Ectodermal cell (in vitro differentiated cells): ENCODE data around the gene ZNHIT1.
"Not testable (repeated sequence)": the region's sequence is repeated elsewhere in the genome, so short reads cannot be mapped to it uniquely, and the experiment has no call there.

Experiments used
- H3K27ac ChIP-seq: 2 replicates; pipeline ENCODE4 v1.7.0; 2013; ENCODE audit warnings: mild to moderate bottlenecking, low read depth, low read length; ENCODE audit not compliant: insufficient read depth, poor library complexity, severe bottlenecking
- H3K27me3 ChIP-seq: 2 replicates; pipeline ENCODE4 v1.7.0; 2013; ENCODE audit warnings: mild to moderate bottlenecking, low read length; ENCODE audit not compliant: insufficient read depth, control insufficient read depth, poor library complexity, severe bottlenecking
- H3K36me3 ChIP-seq: one replicate; pipeline ENCODE4 v1.7.0; 2013; ENCODE audit warnings: low read length; ENCODE audit not compliant: control insufficient read depth, insufficient read depth
- H3K4me1 ChIP-seq: one replicate; pipeline ENCODE4 v1.7.0; 2013; ENCODE audit warnings: low read length; ENCODE audit not compliant: control insufficient read depth, insufficient read depth
- H3K4me3 ChIP-seq: 2 replicates; pipeline ENCODE4 v1.7.0; 2013; ENCODE audit warnings: low read depth, low read length, control low read depth; ENCODE audit not compliant: insufficient read depth
- H3K9me3 ChIP-seq: 2 replicates; pipeline ENCODE4 v1.7.0; 2013; ENCODE audit warnings: mild to moderate bottlenecking, low read length, moderate library complexity; ENCODE audit not compliant: control insufficient read depth
- WGBS, 2 experiments: methylation state at CpG; one replicate each; pipeline ENCODE4 v1.1.7; 2013; ENCODE audit warnings: missing lambda C conversion rate in 2 of 2; 5-methylcytosine and 5-hydroxymethylcytosine counted together

ZNHIT1 gene

DNA sequence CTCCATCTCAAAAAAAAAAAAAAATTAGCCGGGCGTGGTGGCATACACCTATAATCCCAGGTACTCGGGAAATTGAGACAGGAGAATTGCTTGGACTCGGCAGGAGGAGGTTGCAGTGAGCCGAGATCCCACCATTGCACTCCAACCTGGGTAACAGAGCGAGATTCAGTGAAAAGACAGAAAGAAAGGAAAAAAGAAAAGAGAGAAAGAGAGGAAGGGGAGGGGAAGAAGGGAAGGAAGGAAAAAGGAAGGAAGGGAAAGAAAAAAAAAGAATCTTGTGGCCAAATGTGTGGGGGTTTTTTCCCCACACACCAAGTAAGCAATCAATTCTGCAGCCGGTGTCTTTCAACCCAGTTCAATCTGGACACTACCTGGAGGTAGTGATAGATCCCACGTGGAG, 28.9 kb upstream of the ZNHIT1 start:
- H3K9me3 ChIP-seq, result no peaks in the 10 kb centered on the region
- no peaks in the 10 kb centered on the region for H3K27me3 ChIP-seq
- no peaks in the 10 kb centered on the region for H3K36me3 ChIP-seq
- no peaks in the 10 kb centered on the region for H3K4me1 ChIP-seq
- no peak overlapping the region for H3K27ac ChIP-seq
- 84 to 88% methylated on average over 8 of the region's 8 CpGs for WGBS, 2 experiments
- no peak overlapping the region for H3K4me3 ChIP-seq

DNA sequence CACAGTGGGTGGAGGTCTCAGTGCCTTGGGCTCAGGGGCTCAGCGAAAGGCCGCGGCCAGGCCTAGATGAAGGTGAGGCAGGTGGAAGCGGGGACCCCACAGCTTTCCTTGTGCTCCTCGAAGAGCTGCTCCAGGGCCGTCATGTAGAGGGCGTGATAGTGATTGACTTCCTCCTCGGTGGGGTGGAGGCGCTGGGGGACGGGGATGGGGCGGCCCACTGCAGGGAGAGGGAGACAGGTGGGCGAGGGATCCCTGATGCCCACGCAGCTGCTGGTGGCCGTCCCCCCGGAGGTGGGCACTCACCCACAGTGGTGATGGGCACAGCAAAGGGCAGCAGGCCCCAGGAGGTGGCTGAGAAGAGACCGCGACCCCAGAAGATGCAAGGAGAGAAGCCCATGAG, 22.1 kb upstream of the ZNHIT1 start:
- Histone ChIP-seq H3K4me1 (no peaks in the 10 kb centered on the region), H3K36me3 (no peaks in the 10 kb centered on the region), H3K4me3 (no peak overlapping the region), H3K27ac (no peak overlapping the region), H3K9me3 (no peaks in the 10 kb centered on the region), H3K27me3 (peaks cover 8% of the 10 kb centered on the region)
- 93 to 94% methylated on average over 17 of the region's 17 CpGs for WGBS, 2 experiments

- H3K4me3 ChIP-seq, result no peak overlapping the region
- no peak overlapping the region for H3K27ac ChIP-seq
- no peaks in the 10 kb centered on the region for H3K4me1 ChIP-seq
- peaks cover 29% of the 10 kb centered on the region for H3K27me3 ChIP-seq
- no peaks in the 10 kb centered on the region for H3K9me3 ChIP-seq
- no peaks in the 10 kb centered on the region for H3K36me3 ChIP-seq
- WGBS, 2 experiments, result 92 to 93% methylated on average over 21 of the region's 21 CpGs
These were observed 20.0 kb upstream of the ZNHIT1 start for GRCh38 chr7:101197991-101198390.

DNA sequence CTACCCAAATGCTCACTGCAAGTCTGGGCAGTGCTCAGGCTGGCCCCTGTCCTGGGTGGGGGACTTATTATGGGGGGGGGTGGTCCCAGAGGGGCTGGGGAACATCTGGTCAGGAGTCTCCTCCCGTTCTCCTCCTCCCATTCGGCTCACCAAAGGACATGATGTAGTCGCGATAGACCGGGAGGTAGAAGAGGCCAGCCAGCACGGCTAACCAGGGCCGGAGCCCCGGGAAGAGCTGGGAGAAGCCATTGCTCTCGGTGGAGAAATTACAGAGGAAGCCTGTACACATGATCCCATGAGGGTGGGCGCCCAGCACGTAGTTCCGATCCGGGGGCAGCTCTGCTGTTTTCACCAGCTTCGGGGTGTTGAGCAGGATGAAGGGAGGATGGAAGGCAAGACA, 19.5 kb upstream of the ZNHIT1 start:
- WGBS, 2 experiments, result 90 to 92% methylated on average over 14 of the region's 14 CpGs
- no peaks in the 10 kb centered on the region for H3K9me3 ChIP-seq
- H3K4me3 ChIP-seq, result no peak overlapping the region

GRCh38 chr7:101199522-101199921, 18.4 kb upstream of the ZNHIT1 start:
- 94 to 95% methylated on average over 10 of the region's 10 CpGs for WGBS, 2 experiments
- H3K4me3 ChIP-seq, H3K36me3 ChIP-seq, H3K27ac ChIP-seq, H3K9me3 ChIP-seq, H3K4me1 ChIP-seq: not testable (repeated sequence)
- peaks cover 36% of the 10 kb centered on the region for H3K27me3 ChIP-seq

More for the DNA sequence above, 19.5 kb upstream of the ZNHIT1 start:
- peaks cover 34% of the 10 kb centered on the region for H3K27me3 ChIP-seq
- H3K36me3 ChIP-seq, result no peaks in the 10 kb centered on the region
- H3K4me1 ChIP-seq, result no peaks in the 10 kb centered on the region
- H3K27ac ChIP-seq, result no peak overlapping the region

DNA sequence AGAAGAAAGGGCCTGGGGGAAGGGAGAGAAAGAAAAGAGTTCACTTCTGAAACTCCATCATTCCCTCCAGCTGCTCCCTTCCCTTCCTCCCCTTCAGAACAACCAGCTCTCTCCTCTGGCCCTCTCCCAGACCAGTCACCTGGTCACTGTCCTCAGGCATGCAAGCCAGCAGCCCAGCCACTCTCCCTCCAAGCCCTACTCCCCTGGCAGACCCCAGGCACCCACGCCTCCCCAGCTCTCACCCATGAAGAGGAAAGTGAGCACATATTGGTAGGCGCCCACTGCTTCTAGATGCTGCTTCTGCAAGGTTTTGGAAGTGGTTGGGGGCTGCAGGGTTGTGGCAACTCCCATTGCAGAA, 17.5 kb upstream of the ZNHIT1 start:
- no peaks in the 10 kb centered on the region for H3K36me3 ChIP-seq
- H3K4me1 ChIP-seq, result no peaks in the 10 kb centered on the region
- H3K9me3 ChIP-seq, result no peaks in the 10 kb centered on the region
- 76 to 89% methylated on average over 2 of the region's 2 CpGs for WGBS, 2 experiments
- H3K27me3 ChIP-seq, result peaks cover 36% of the 10 kb centered on the region
- H3K4me3 ChIP-seq, result no peak overlapping the region
- no peak overlapping the region for H3K27ac ChIP-seq

DNA sequence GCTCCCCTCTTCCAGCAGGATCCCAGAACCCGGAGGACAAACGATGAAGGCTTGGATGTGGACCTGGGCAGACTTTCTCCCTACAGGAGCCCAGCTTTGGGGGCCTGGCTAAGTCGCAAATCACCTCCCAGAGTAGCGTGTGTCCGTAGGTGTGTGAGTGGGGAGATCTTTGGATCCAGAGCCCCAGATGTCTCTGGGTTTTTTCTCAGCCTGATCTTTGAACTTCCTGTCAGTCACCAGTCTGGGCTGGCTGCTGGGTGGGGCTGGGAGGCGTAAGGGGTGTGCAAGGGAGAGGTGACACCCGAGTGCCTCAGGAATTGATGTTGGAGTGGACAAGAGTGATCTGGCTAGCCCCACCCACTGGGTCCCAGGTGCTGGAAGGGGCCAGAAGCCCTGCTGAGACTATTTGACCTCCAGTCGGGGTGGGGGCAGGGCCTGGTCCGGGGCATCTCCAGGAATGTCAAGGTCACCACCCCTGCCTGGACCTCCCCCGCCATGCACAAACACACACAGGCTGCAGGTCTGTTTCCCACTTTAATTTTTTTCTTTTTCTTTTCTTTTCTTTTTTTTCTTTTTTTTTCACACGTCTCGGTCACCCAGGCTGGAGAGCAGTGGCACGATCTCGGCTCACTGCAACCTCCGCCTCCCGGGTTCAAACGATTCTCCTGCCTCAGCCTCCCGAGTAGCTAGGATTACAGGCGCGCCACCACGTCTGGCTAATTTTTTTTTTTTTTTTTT, 16.9 kb upstream of the ZNHIT1 start, which contains the start of gene MOGAT3:
Gene MOGAT3, minus strand, starts transcription at position 175 of the 738 bp plus-strand sequence. CDS start 182 bp downstream, outside the sequence.
- Histone ChIP-seq H3K9me3 (no peaks in the 10 kb centered on the region), H3K27me3 (peaks cover 36% of the 10 kb centered on the region), H3K4me3 (no peak within 1 kb of the TSS), H3K4me1 (no peaks in the 10 kb centered on the region), H3K27ac (no peak within 1 kb of the TSS), H3K36me3 (no peaks in the 10 kb centered on the region)
- WGBS, 2 experiments, result 65% methylated on average over 21 of the region's 21 CpGs

DNA sequence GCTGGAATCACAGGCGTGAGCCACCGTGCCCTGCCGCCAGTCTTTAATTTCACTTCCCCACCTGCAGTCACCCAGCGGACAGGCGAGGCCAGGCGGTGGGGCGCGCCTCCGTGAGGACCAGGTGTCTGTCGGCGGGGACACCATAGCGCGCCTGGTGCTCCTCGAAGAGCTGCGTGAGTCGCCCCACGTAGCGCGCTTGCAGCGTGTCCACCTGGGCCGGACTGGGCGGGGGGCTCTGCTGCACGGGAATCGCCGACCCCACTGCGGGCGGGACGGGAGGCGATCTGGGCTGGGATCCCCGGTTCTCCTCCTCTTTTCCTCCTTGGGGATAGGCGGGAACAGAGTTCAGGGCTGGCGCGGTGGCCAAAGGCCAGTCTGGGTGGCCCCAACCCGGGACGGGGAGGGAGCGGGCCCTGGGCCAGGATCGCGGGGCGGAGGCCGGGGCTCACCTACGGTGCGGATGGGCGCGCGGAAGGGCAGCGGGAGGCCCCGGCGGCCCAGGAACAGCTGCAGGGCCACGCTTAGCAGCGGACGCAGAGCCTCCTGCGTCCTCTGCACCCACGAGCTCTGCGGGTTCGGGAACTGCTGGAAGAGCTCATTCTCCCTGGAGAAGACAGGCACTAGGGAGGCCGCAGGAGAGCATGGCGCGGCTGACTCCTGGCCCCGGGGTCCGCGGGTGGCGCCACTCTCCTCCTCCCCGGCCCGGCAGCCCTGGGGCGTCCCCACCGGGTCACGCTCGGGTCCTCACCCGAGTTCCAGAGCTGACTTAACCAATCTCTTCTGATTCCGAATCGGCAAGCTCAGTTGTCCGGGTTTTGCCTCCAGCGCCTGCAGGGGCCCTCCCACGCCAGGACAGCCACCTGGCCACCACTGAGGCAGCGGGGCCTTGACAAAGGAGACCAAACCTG, 16.0 kb upstream of the ZNHIT1 start:
- H3K27me3 ChIP-seq, result peaks cover 36% of the 10 kb centered on the region
- no peaks in the 10 kb centered on the region for H3K36me3 ChIP-seq
- H3K4me3 ChIP-seq, result no peak overlapping the region
- 70 to 71% methylated on average over 75 of the region's 75 CpGs for WGBS, 2 experiments
- H3K9me3 ChIP-seq, result no peaks in the 10 kb centered on the region
- no peaks in the 10 kb centered on the region for H3K4me1 ChIP-seq
- H3K27ac ChIP-seq, result no peak overlapping the region

DNA sequence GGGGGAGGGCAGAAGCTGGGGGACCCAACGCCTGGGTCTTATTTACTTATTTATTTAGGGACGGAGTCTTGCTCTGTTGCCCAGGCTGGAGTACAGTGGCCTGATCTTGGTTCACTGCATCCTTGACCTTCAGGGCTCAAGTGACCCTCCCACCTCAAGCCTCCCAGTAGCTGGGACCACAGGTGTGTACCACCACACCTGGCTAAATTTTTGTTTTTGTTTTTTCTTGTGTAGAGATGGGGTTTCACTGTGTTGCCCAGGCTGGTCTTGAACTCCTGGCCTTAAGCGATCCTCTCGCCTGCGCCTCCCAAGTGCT, 15.4 kb upstream of the ZNHIT1 start:
- H3K4me1 ChIP-seq, result no peaks in the 10 kb centered on the region
- WGBS, 2 experiments, result 82 to 90% methylated on average over 5 of the region's 5 CpGs
- no peaks in the 10 kb centered on the region for H3K9me3 ChIP-seq
- H3K4me3 ChIP-seq, result no peak overlapping the region
- peaks cover 36% of the 10 kb centered on the region for H3K27me3 ChIP-seq
- no peaks in the 10 kb centered on the region for H3K36me3 ChIP-seq
- H3K27ac ChIP-seq, result no peak overlapping the region
